Mesothelial cell of epicardium (in vitro differentiated cells): Measurements from ENCODE around the gene PLCB1. TPM values are rescaled to one million over a fixed set of nuclear protein-coding genes. Genes with fewer than 3 reads are reported as not detected.
A peak's percentile ranks its signal among the peaks of the same experiment; 100 is the strongest.

Source experiments
- DNase-seq, 2 experiments: peaks; one replicate each; pipeline ENCODE4 v3.0.0; 2021; ENCODE audit warnings: low spot score in 2 of 2; ENCODE audit not compliant: unreplicated experiment in 2 of 2
- H3K27ac Mint-ChIP-seq: 2 replicates; pipeline ENCODE4 v1.8.0; 2021; ENCODE audit warnings: mixed read lengths
- H3K27me3 Mint-ChIP-seq: 2 replicates; pipeline ENCODE4 v1.8.0; 2021; ENCODE audit warnings: low read depth, mixed read lengths
- H3K36me3 Mint-ChIP-seq: 2 replicates; pipeline ENCODE4 v1.8.0; 2021; ENCODE audit warnings: mixed read lengths
- H3K4me1 Mint-ChIP-seq: 2 replicates; pipeline ENCODE4 v1.8.0; 2021; ENCODE audit warnings: mixed read lengths
- H3K4me3 Mint-ChIP-seq: 2 replicates; pipeline ENCODE4 v1.8.0; 2021; ENCODE audit warnings: mild to moderate bottlenecking, moderate library complexity, mixed read lengths
- H3K9me3 Mint-ChIP-seq: 2 replicates; pipeline ENCODE4 v1.8.0; 2021; ENCODE audit warnings: mixed read lengths
- total RNA-seq: library from RNA; stranded (reverse); gene quantifications from 3 replicates; pipeline ENCODE4 v1.2.1, GENCODE V29; 2021
- TF ChIP-seq, protein P1 (sequence below): fragments of 200-600 bp; sonication (generic); IDR thresholded peaks from one replicate; pipeline ENCODE4 v1.5.0; 2021; ENCODE audit warnings: antibody characterized with exemption; ENCODE audit not compliant: unreplicated experiment

The PLCB1 gene
- total RNA-seq, 1 donor from 2014 or later = 41.5 TPM

DNA sequence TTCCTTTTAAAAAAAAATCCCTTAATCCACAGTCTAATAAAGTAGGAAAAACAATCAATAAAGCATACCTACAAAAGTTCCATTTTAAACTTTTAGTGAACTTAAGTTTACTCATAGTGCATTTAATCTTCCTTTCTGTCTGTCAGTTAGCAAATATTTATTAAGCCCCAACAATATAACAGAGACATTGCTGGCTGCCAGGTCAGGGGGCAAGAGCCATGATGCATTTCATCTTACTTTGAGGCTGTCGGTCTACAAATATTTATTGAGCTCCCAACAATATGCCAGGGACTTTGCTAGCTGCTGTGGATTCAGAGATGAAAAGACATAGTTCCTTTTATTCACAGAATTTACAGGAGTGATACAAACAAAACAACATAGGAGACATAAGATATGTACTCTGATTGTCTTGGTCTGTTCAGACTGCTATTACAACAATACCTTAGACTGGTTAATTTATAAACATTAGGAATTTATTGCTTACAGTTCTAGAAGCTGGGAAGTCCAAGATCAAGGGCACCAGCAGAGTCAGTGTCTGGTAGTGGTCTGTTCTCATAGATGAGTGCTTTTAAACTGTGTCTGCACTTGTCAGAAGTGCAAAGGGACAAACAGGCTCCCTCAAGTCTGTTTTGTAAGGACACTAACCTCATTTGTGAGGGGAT lies 118.6 kb downstream of the PLCB1 start:
- H3K4me3 Mint-ChIP-seq = no peak overlapping the region
- TF ChIP-seq, protein P1, sequence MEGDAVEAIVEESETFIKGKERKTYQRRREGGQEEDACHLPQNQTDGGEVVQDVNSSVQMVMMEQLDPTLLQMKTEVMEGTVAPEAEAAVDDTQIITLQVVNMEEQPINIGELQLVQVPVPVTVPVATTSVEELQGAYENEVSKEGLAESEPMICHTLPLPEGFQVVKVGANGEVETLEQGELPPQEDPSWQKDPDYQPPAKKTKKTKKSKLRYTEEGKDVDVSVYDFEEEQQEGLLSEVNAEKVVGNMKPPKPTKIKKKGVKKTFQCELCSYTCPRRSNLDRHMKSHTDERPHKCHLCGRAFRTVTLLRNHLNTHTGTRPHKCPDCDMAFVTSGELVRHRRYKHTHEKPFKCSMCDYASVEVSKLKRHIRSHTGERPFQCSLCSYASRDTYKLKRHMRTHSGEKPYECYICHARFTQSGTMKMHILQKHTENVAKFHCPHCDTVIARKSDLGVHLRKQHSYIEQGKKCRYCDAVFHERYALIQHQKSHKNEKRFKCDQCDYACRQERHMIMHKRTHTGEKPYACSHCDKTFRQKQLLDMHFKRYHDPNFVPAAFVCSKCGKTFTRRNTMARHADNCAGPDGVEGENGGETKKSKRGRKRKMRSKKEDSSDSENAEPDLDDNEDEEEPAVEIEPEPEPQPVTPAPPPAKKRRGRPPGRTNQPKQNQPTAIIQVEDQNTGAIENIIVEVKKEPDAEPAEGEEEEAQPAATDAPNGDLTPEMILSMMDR = no peak
- peaks cover 4% of the 10 kb centered on the region for H3K9me3 Mint-ChIP-seq
- no peak for DNase-seq
- peaks cover 2% of the 10 kb centered on the region for H3K36me3 Mint-ChIP-seq
- H3K4me1 Mint-ChIP-seq = peaks cover 45% of the 10 kb centered on the region
- H3K27me3 Mint-ChIP-seq = no peaks in the 10 kb centered on the region
- H3K27ac Mint-ChIP-seq = peak overlapping the region; percentile 85

DNA sequence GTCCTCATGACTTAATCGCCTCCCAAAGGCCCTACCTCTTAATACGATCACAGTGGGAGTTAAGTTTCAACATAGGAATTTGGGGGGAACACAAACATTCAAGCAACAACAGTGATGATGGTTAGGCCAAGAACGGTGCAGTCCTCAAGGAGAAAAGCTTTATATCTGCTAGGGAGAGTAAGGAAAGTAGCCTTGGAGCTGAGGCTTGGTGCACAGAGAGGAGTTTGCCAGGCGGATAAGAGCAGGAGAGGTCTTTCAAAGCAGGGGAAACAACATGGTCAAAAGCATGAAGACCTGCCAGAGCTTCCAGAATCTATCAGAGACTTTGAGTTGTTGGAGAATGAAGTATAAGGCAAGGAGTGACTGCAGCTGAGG lies 119.1 kb downstream of the PLCB1 start:
- TF ChIP-seq, protein P1 = no peak
- DNase-seq = no peak
- Mint-ChIP-seq H3K27ac (peak overlapping the region; percentile 17), H3K4me1 (peaks cover 45% of the 10 kb centered on the region), H3K36me3 (peaks cover 2% of the 10 kb centered on the region), H3K27me3 (no peaks in the 10 kb centered on the region), H3K4me3 (no peak overlapping the region), H3K9me3 (peaks cover 5% of the 10 kb centered on the region)

DNA sequence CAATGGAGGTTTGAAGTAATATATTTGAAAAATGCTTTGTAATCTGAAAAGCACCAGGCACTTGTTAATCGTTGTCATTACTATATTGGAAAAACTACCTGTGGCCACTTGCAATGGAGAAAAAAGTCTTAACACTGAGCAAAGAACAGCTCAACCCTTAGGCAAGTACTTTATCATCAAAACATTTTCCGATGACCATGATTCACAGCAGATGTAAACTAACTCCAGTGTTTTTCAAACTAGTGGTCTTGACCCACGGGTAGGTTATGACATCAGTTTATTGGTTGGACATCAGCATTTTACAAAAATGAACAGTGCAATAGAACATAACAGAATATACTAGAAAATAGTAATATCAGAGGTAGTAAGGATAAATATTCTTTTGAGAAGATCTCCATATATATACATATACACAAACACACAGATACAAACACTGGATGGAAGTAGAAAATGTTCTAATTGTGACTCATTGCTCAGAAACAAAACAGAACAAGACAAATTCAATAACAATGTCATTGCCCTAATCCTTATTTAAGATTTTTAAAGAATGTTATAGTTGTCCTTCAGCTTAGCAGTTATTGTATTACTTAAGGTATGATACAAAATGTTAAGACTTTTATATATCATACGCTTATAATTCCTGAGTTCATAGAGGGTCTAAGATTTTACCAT lies 123.0 kb downstream of the PLCB1 start:
- Mint-ChIP-seq H3K27me3 (no peaks in the 10 kb centered on the region), H3K4me1 (peaks cover 23% of the 10 kb centered on the region), H3K4me3 (no peak overlapping the region), H3K36me3 (peaks cover 2% of the 10 kb centered on the region), H3K27ac (no peak overlapping the region), H3K9me3 (peaks cover 8% of the 10 kb centered on the region)
- no peak for DNase-seq
- TF ChIP-seq, protein P1 = no peak

DNA sequence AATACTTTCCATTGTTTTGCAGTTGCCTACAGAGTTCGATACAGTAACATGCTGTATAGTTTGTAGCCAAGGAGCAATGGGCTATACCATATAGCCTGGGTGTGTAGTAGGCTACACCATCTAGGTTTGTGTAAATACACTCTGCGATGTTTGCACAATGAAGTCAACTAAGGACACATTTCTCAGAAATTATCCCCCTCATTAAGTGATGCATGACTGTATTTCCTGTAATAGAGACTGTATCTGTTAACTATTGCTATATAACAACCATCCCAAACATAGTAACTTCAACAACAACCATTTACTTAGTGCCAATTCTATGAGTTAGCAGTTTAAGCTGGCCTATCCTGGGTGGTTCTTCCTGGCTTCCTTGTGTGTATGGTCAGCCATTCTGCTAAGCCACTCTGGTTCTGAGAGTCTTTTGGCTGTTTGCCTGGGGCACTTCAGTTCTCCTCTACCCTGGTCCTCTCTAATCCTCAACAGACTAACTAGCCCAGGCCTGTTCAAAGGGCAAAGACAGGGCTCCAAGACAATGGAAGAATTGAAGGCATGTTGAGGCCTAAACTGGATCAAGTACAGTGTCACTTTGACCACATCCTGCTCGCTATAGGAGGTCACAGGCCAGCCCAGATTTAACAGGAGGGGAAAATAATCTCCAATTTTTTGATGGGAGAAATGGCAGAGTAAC lies 124.0 kb downstream of the PLCB1 start:
- TF ChIP-seq, protein P1 = no peak
- Mint-ChIP-seq H3K36me3 (peaks cover 2% of the 10 kb centered on the region), H3K27me3 (no peaks in the 10 kb centered on the region), H3K4me1 (peaks cover 14% of the 10 kb centered on the region), H3K4me3 (no peak overlapping the region), H3K9me3 (peaks cover 8% of the 10 kb centered on the region), H3K27ac (no peak overlapping the region)
- DNase-seq = no peak

DNA sequence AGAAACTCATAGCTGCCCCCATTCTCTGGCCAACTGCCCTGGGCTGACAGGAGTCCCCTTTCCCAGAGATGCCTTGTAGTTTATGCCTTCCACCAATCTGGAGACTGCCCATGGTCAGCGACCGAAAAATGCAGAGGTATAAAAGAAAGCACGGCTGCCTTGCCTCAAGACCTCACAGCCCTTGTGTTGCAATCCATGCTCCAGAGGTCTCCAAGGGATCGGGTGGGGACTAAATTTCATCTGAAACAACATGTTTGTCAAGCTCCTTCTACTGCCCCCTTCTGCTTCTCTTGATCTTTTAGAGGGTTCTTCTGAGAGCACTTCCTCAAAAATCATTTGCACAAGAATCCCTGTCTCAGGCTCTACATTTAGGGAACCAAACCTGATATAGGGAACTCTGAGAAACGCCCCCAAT lies 128.8 kb downstream of the PLCB1 start:
- TF ChIP-seq, protein P1 = no peak
- peaks cover 4% of the 10 kb centered on the region for H3K9me3 Mint-ChIP-seq
- H3K27ac Mint-ChIP-seq = no peak overlapping the region
- no peaks in the 10 kb centered on the region for H3K4me1 Mint-ChIP-seq
- H3K27me3 Mint-ChIP-seq = no peaks in the 10 kb centered on the region
- DNase-seq = no peak
- no peaks in the 10 kb centered on the region for H3K36me3 Mint-ChIP-seq
- H3K4me3 Mint-ChIP-seq = no peak overlapping the region
